K562 (cell line): Measurements from ENCODE around the gene MS4A2. TPM values are rescaled to one million over a fixed set of nuclear protein-coding genes. Genes with fewer than 3 reads are reported as not detected.
A peak's percentile ranks its signal among the peaks of the same experiment; 100 is the strongest.
"Not testable (repeated sequence)": the region's sequence is repeated elsewhere in the genome, so short reads cannot be mapped to it uniquely, and the experiment has no call there.

Experiments
- ATAC-seq: fragments of 200-7000 bp; cut with Tn5 transposase; 3 replicates; pipeline ENCODE4 v1.9.1; 2020; ENCODE audit warnings: moderate library complexity
- BruUV-seq: library from RNA; stranded (reverse); fragments of 400-500 nt; replicated peaks from 2 replicates; lab custom pipeline; 2021; lab: Mats Ljungman, UMichigan
- CTCF ChIA-PET: fragments of 300-600 bp; formaldehyde crosslinking; extraction: SDS; loops from one replicate; lab custom pipeline; 2021; ENCODE audit warnings: low intra/inter-chr PET ratio; lab: Yijun Ruan, JAX
- POLR2A ChIA-PET: fragments of 300-600, 350-650 bp; sonication (Branson Sonifier 250); formaldehyde crosslinking; extraction: SDS; loops from one replicate; lab custom pipeline; 2021; ENCODE audit warnings: antibody characterized with exemption, inconsistent platforms; lab: Yijun Ruan, JAX
- DNase-seq, 4 experiments: peaks; one replicate each; pipeline versions ENCODE4 v3.0.0 to v3.0.0-alpha.2; 2011 to 2018; ENCODE audit warnings: low spot score in 3 of 4, mixed read lengths in 3 of 4; ENCODE audit errors: extremely low read depth in 1 of 4
- FAIRE-seq: peaks from 2 replicates; lab custom pipeline; 2011; peaks lifted over from hg19 to GRCh38; lab: Jason Lieb, UNC
- H2AFZ ChIP-seq: 2 replicates; pipeline ENCODE4 v1.6.0; 2011; ENCODE audit warnings: low read depth, low read length, control low read depth, inconsistent platforms
- H3K27ac ChIP-seq: fragments of 200-600 bp; 3 replicates; pipeline ENCODE4 v1.8.0; 2011; ENCODE audit warnings: low read depth, mild to moderate bottlenecking, control low read depth, inconsistent platforms, low read length, moderate library complexity, mixed read lengths; ENCODE audit errors: extremely low read depth
- H3K27me3 ChIP-seq, 2 experiments: fragments of 300-600 bp in 1 of 2; 2 replicates in 1 of 2; 3 replicates in 1 of 2; pipeline versions ENCODE4 v1.6.0 to v1.8.0; 2011; ENCODE audit warnings: inconsistent platforms in 2 of 2, low read length in 2 of 2, mild to moderate bottlenecking in 1 of 2, mixed read lengths in 1 of 2, moderate library complexity in 1 of 2; ENCODE audit not compliant: control insufficient read depth in 2 of 2, insufficient read depth in 2 of 2
- H3K36me3 ChIP-seq: fragments of 300-600 bp; 3 replicates; pipeline ENCODE4 v1.8.0; 2011; ENCODE audit warnings: mild to moderate bottlenecking, low read length, inconsistent platforms; ENCODE audit not compliant: control insufficient read depth, insufficient read depth
- H3K4me1 ChIP-seq, 2 experiments: fragments of 200-600 bp in 1 of 2; replicated peaks in 1 of 2; 2 replicates in 1 of 2; 3 replicates in 1 of 2; pipeline versions ENCODE4 v1.5.1 to v1.8.0; 2011; ENCODE audit warnings: inconsistent platforms in 2 of 2, low read length in 2 of 2, mild to moderate bottlenecking in 1 of 2, mixed read lengths in 1 of 2, moderate library complexity in 1 of 2; ENCODE audit not compliant: control insufficient read depth in 2 of 2, insufficient read depth in 2 of 2
- H3K4me2 ChIP-seq: 2 replicates; pipeline ENCODE4 v1.6.1; 2011; ENCODE audit warnings: low read length, control low read depth, inconsistent platforms, mixed read lengths; ENCODE audit not compliant: insufficient read depth
- H3K4me3 ChIP-seq: fragments of 200-600 bp; sonication (generic), shearing (Covaris generic); 2 replicates; pipeline ENCODE4 v1.5.1; 2016; ENCODE audit warnings: control low read depth, inconsistent platforms
- H3K79me2 ChIP-seq: fragments of 200-600 bp; 3 replicates; pipeline ENCODE4 v1.8.0; 2011; ENCODE audit warnings: low read length, inconsistent platforms; ENCODE audit not compliant: control insufficient read depth, insufficient read depth
- H3K9ac ChIP-seq, 2 experiments: 2 replicates each; pipeline versions ENCODE4 v1.6.0 to v1.6.1; 2011; ENCODE audit warnings: low read depth in 2 of 2, low read length in 2 of 2, control low read depth in 1 of 2, inconsistent platforms in 1 of 2, mild to moderate bottlenecking in 1 of 2, mixed read lengths in 1 of 2; ENCODE audit not compliant: insufficient read depth in 1 of 2
- H3K9me1 ChIP-seq: one replicate; pipeline ENCODE4 v1.6.0; 2011; ENCODE audit warnings: inconsistent platforms, mild to moderate bottlenecking, low read length, moderate library complexity; ENCODE audit not compliant: control insufficient read depth, insufficient read depth
- H3K9me3 ChIP-seq: replicated peaks from 2 replicates; pipeline ENCODE4 v1.5.1; 2011; ENCODE audit warnings: low read depth, low read length, inconsistent platforms; ENCODE audit not compliant: control insufficient read depth, insufficient read depth
- H4K20me1 ChIP-seq: replicated peaks from 2 replicates; pipeline ENCODE4 v1.6.1; 2011; ENCODE audit warnings: low read length, inconsistent platforms, mixed read lengths; ENCODE audit not compliant: control insufficient read depth, insufficient read depth
- ARID1B ChIP-seq: fragments of 450-650 bp; IDR thresholded peaks from 2 replicates; pipeline ENCODE4 v1.6.1; 2016; ENCODE audit warnings: antibody characterized with exemption, mild to moderate bottlenecking, inconsistent platforms
- CBFA2T2 ChIP-seq: fragments of 450-650 bp; conservative IDR thresholded peaks from 2 replicates; pipeline ENCODE4 v1.6.1; 2017; ENCODE audit warnings: mild to moderate bottlenecking
- CBFA2T3 ChIP-seq: fragments of 450-650 bp; IDR thresholded peaks from 2 replicates; pipeline ENCODE4 v1.6.1; 2017
- EP300 ChIP-seq: IDR thresholded peaks from 2 replicates; pipeline ENCODE4 v1.6.1; 2012; ENCODE audit warnings: low read length, improper control_type of control experiment
- TAL1 ChIP-seq: fragments of 450-650 bp; IDR thresholded peaks from 2 replicates; pipeline ENCODE4 v1.6.1; 2016; ENCODE audit warnings: mild to moderate bottlenecking
- TCF3 ChIP-seq: sonication (generic); formaldehyde crosslinking; IDR thresholded peaks from 2 replicates; pipeline ENCODE4 v1.4.0; 2020; ENCODE audit warnings: mild to moderate bottlenecking, missing genetic modification reagents
- TEAD4 ChIP-seq, 2 experiments: sonication (generic) in 1 of 2; formaldehyde crosslinking in 1 of 2; IDR thresholded peaks; 2 replicates each; pipeline versions ENCODE4 v1.6.1 to v1.8.0; 2012 to 2022; ENCODE audit warnings: borderline replicate concordance in 1 of 2, inconsistent platforms in 1 of 2, low read length in 1 of 2, mild to moderate bottlenecking in 1 of 2, missing genetic modification reagents in 1 of 2
- ZBTB7A ChIP-seq: IDR thresholded peaks from 2 replicates; pipeline ENCODE4 v1.6.1; 2011; ENCODE audit warnings: low read depth, mild to moderate bottlenecking, low read length, moderate library complexity, borderline replicate concordance; ENCODE audit not compliant: control insufficient read depth
- WGBS: fragments of 100-300 bp; shearing (Covaris generic); methylation state at CpG from one replicate; pipeline ENCODE4 v1.1.6; 2016; ENCODE audit warnings: low coverage, mixed read lengths; ENCODE audit not compliant: insufficient coverage; ENCODE audit errors: missing lambda C conversion rate; 5-methylcytosine and 5-hydroxymethylcytosine counted together
- in situ Hi-C: fragments of 300-500 bp; cut with MboI; formaldehyde crosslinking; loops from 4 replicates; pipeline ENCODE4 v1.15.0; 2018; ENCODE audit warnings: inconsistent platforms, mixed read lengths
- intact Hi-C: fragments of 100-400 bp; cut with micrococcal nuclease; formaldehyde crosslinking; loops from 2 replicates; pipeline ENCODE4 v1.14.2; 2022
- polyA plus RNA-seq, 8 experiments: library from polyadenylated mRNA; depleted of rRNA in 4 of 8; stranded (reverse) in 5 of 8; unstranded in 3 of 8; fragments of >200 nt; fragmentation: Nextera tagmentation in 2 of 8; fragmentation: Illumina TruSeq in 1 of 8; extraction: Ambion mirVana in 2 of 8; extraction: Trizol in 1 of 8; gene quantifications; 2 replicates each; pipeline versions ENCODE4 v1.2.1 to v1.2.3, GENCODE V29; 2011 to 2014; ENCODE audit warnings: inconsistent platforms in 1 of 8, missing spikeins in 1 of 8
- total RNA-seq, 7 experiments: library from RNA; depleted of rRNA in 6 of 7; stranded (reverse); fragments of >200 nt in 6 of 7; fragmentation: Illumina TruSeq in 2 of 7; extraction: Trizol in 2 of 7; gene quantifications; 2 replicates each; pipeline versions ENCODE4 v1.2.1 to v1.2.3, GENCODE V29; 2011 to 2021; ENCODE audit warnings: low replicate concordance in 1 of 7

MS4A2 gene
- total and polyA plus RNA-seq, 9 of the 15 experiments (the other 6 are each of a cell fraction or from before 2014, with no cell fraction given), result 0.06 to 5.7 (median 0.86) TPM

GRCh38 chr11:60071644-60072043, 16.8 kb upstream of the MS4A2 start:
- H2AFZ ChIP-seq, result peak overlapping the region; percentile 34
- 29% methylated on average over 6 of the region's 6 CpGs for WGBS
- H3K4me2 ChIP-seq; H3K4me3 ChIP-seq; FAIRE-seq; H3K27me3 ChIP-seq; ATAC-seq; H4K20me1 ChIP-seq; intact Hi-C loops; H3K36me3 ChIP-seq; CTCF ChIA-PET; BruUV-seq; in situ Hi-C loops; H3K9ac ChIP-seq; H3K9me3 ChIP-seq; H3K9me1 ChIP-seq; H3K79me2 ChIP-seq; TF ChIP-seq TEAD4 (CRISPR knock-in tag; IDR thresholded peaks at IDR 0.05; ENCODE audit: borderline replicate concordance): not testable (repeated sequence)
- peaks cover 0 to 21% of the 10 kb centered on the region in 2 experiments; a peak in 3 of 5 replicates for H3K4me1 ChIP-seq
- peak in 1 of 4 experiments; percentile 44 for DNase-seq
- TF ChIP-seq TEAD4 (IDR thresholded peaks at IDR 0.05; ENCODE audit: low read length), result peak; percentile 56; the same call in 1 of the 2 replicates
- TF ChIP-seq ARID1B, result peak; percentile 44
- TF ChIP-seq EP300, result 0 out of 2 replicates have a peak, but pooled peaks have one; percentile 32
- TF ChIP-seq CBFA2T3, result peak; percentile 42; the same call in 1 of the 2 replicates
- TF ChIP-seq TCF3 (CRISPR knock-in tag), result peak; percentile 75
- 0 out of 2 replicates have a peak, but pooled peaks have one; percentile 14 for TF ChIP-seq CBFA2T2
- TF ChIP-seq TAL1, result peak; percentile 46; the same call in 1 of the 2 replicates
- 0 out of 2 replicates have a peak, but pooled peaks have one; percentile 32 for TF ChIP-seq ZBTB7A
- POLR2A ChIA-PET, result interaction anchor here (0.9 kb wide), 1 partner anchor 28 kb away, joined by 4 read pairs; no protein-coding TSS in a partner anchor
- H3K27ac ChIP-seq, result peak overlapping the region; percentile 48; the same call in 2 of the 3 replicates
